B cell (primary cell): ENCODE data around the gene UBL5. TPM values are rescaled to one million over a fixed set of nuclear protein-coding genes. Genes with fewer than 3 reads are reported as not detected.

ENCODE experiments used
- ATAC-seq: fragments of 200-7000 bp; cut with Tn5 transposase; one replicate; pipeline ENCODE4 v1.10.0; 2021; ENCODE audit warnings: low read depth, mild to moderate bottlenecking, moderate number of reproducible peaks, moderate library complexity
- CTCF ChIA-PET: fragments of 350-600 bp; sonication (Branson Sonifier 250); formaldehyde crosslinking; loops from one replicate; lab custom pipeline; 2021; ENCODE audit warnings: antibody characterized with exemption, inconsistent platforms; lab: Charles Lee
- POLR2A ChIA-PET: fragments of 350-600 bp; sonication (Branson Sonifier 250); formaldehyde crosslinking; loops from one replicate; lab custom pipeline; 2021; ENCODE audit warnings: antibody characterized with exemption; lab: Charles Lee
- DNase-seq: peaks from one replicate; pipeline ENCODE4 v3.0.0; 2013
- H2AFZ ChIP-seq: 2 replicates; pipeline ENCODE4 v1.6.1; 2012; ENCODE audit warnings: mild to moderate bottlenecking, low read depth, low read length; ENCODE audit not compliant: insufficient read depth, poor library complexity, severe bottlenecking
- H3K27ac ChIP-seq, 2 donors: 1 replicate in 1 of 2; 2 replicates in 1 of 2; pipeline ENCODE4 v1.5.1; 2012 to 2013; ENCODE audit warnings: low read length in 2 of 2, mild to moderate bottlenecking in 2 of 2, moderate library complexity in 1 of 2
- H3K27me3 ChIP-seq, 4 experiments: fragments of 200-600 bp in 1 of 4; sonication (generic) in 1 of 4; replicated peaks in 1 of 4; 1 replicate in 2 of 4; 2 replicates in 2 of 4; pipeline versions ENCODE4 v1.6.1 to v1.7.0; 2013 to 2016; ENCODE audit warnings: low read length in 3 of 4, mild to moderate bottlenecking in 2 of 4, mixed read lengths in 1 of 4, moderate library complexity in 1 of 4; ENCODE audit not compliant: insufficient read depth in 4 of 4, control insufficient read depth in 3 of 4; ENCODE audit errors: control extremely low read depth in 1 of 4
- H3K36me3 ChIP-seq, 2 experiments: replicated peaks in 1 of 2; 1 replicate in 1 of 2; 2 replicates in 1 of 2; pipeline versions ENCODE4 v1.6.1 to v1.7.1; 2013; ENCODE audit warnings: low read length in 1 of 2; ENCODE audit not compliant: insufficient read depth in 2 of 2, control insufficient read depth in 1 of 2; ENCODE audit errors: control extremely low read depth in 1 of 2, extremely low read depth in 1 of 2
- H3K4me1 ChIP-seq, 2 donors: fragments of 200-600 bp in 1 of 2; sonication (generic) in 1 of 2; 1 replicate in 1 of 2; 2 replicates in 1 of 2; pipeline versions ENCODE4 v1.5.1 to v1.6.1; 2013 to 2017; ENCODE audit warnings: low read length in 2 of 2; ENCODE audit not compliant: control insufficient read depth in 2 of 2, insufficient read depth in 2 of 2
- H3K4me2 ChIP-seq: replicated peaks from 2 replicates; pipeline ENCODE3; 2012; ENCODE audit warnings: mild to moderate bottlenecking, low read depth, low read length; ENCODE audit not compliant: poor library complexity, severe bottlenecking
- H3K4me3 ChIP-seq, 5 experiments: fragments of 200-600 bp in 1 of 5; sonication (generic) in 1 of 5; 1 replicate in 3 of 5; 2 replicates in 2 of 5; pipeline versions ENCODE4 v1.5.1 to v1.7.0; 2011 to 2016; ENCODE audit warnings: low read length in 4 of 5, mild to moderate bottlenecking in 4 of 5, low read depth in 2 of 5, control low read depth in 1 of 5, moderate library complexity in 1 of 5; ENCODE audit not compliant: insufficient read depth in 1 of 5; ENCODE audit errors: control extremely low read depth in 1 of 5, extremely low read depth in 1 of 5
- H3K79me2 ChIP-seq: fragments of 200-600 bp; sonication (generic); one replicate; pipeline ENCODE4 v1.6.0; 2016; ENCODE audit warnings: low read length; ENCODE audit not compliant: control insufficient read depth, insufficient read depth
- H3K9ac ChIP-seq: fragments of 200-600 bp; sonication (generic); 2 replicates; pipeline ENCODE4 v1.6.1; 2017; ENCODE audit warnings: mild to moderate bottlenecking, low read length, moderate library complexity
- H3K9me3 ChIP-seq, 3 donors: one replicate each; pipeline versions ENCODE4 v1.6.1 to v1.7.1; 2013; ENCODE audit warnings: low read length in 2 of 3; ENCODE audit not compliant: control insufficient read depth in 2 of 3, insufficient read depth in 1 of 3; ENCODE audit errors: control extremely low read depth in 1 of 3
- H4K20me1 ChIP-seq: 2 replicates; pipeline ENCODE4 v1.6.0; 2012; ENCODE audit warnings: mild to moderate bottlenecking, low read length; ENCODE audit not compliant: insufficient read depth, control insufficient read depth, poor library complexity, severe bottlenecking
- H3K27ac Mint-ChIP-seq: one replicate; pipeline ENCODE4 v1.8.0; 2021; ENCODE audit warnings: mixed read lengths
- H3K27me3 Mint-ChIP-seq: one replicate; pipeline ENCODE4 v1.8.0; 2021; ENCODE audit warnings: mixed read lengths
- H3K4me1 Mint-ChIP-seq: one replicate; pipeline ENCODE4 v1.8.0; 2021; ENCODE audit warnings: mixed read lengths
- H3K4me3 Mint-ChIP-seq: one replicate; pipeline ENCODE4 v1.8.0; 2021; ENCODE audit warnings: mixed read lengths
- H3K9me3 Mint-ChIP-seq: one replicate; pipeline ENCODE4 v1.8.0; 2022; ENCODE audit warnings: mixed read lengths; ENCODE audit not compliant: insufficient read depth
- CTCF ChIP-seq: fragments of 200-600 bp; IDR thresholded peaks from one replicate; pipeline ENCODE4 v1.8.0; 2022; ENCODE audit warnings: antibody characterized with exemption, mild to moderate bottlenecking
- EZH2 ChIP-seq: IDR thresholded peaks from 2 replicates; pipeline ENCODE4 v1.6.1; 2012; ENCODE audit warnings: borderline replicate concordance, low read depth, mild to moderate bottlenecking, moderate library complexity, low read length; ENCODE audit not compliant: insufficient read depth, poor library complexity, severe bottlenecking
- WGBS: methylation state at CpG from one replicate; pipeline ENCODE4 v1.1.5; 2013; ENCODE audit warnings: missing lambda C conversion rate; ENCODE audit not compliant: insufficient coverage; 5-methylcytosine and 5-hydroxymethylcytosine counted together
- intact Hi-C: fragments of 100-400 bp; cut with micrococcal nuclease; formaldehyde crosslinking; loops from one replicate; pipeline ENCODE4 v1.10.0; 2022
- polyA plus RNA-seq: library from polyadenylated mRNA; depleted of rRNA; stranded (reverse); fragments of >200 nt; gene quantifications from 2 replicates; pipeline ENCODE4 v1.2.3, GENCODE V29; 2012
- total RNA-seq, 2 donors: library from RNA; stranded (reverse); fragments of 120-200 nt in 1 of 2; gene quantifications; 1 replicate in 1 of 2; 2 replicates in 1 of 2; pipeline versions ENCODE4 v1.2.3 to v1.2.4, GENCODE V29; 2013 to 2022

Gene UBL5
- total and polyA plus RNA-seq, 2 donors (not counting 1 experiment from before 2014, with no cell fraction given): 183 to 315 TPM

GRCh38 chr19:9875796-9876195 lies 48.1 kb downstream of the UBL5 start:
- Histone ChIP-seq H3K9me3 (peaks cover 0 to 8% (median 0%) of the 10 kb centered on the region in 3 donors), H3K79me2 (no peaks in the 10 kb centered on the region), H3K9ac (no peak overlapping the region), H4K20me1 (no peaks in the 10 kb centered on the region), H3K36me3 (no peaks in the 10 kb centered on the region), H3K27me3 (no peaks in the 10 kb centered on the region), H3K4me3 (no peak overlapping the region), H3K4me2 (no peak overlapping the region), H3K4me1 (no peaks in the 10 kb centered on the region), H3K27ac (no peak overlapping the region), H2AFZ (no peak overlapping the region)
- no peak for ATAC-seq
- TF ChIP-seq EZH2 (no peak), CTCF (no peak)
- no peak overlapping the region for H3K27ac Mint-ChIP-seq
- intact Hi-C loops: no loop called here
- peaks cover 19% of the 10 kb centered on the region for H3K27me3 Mint-ChIP-seq
- H3K9me3 Mint-ChIP-seq: no peaks in the 10 kb centered on the region
- ChIA-PET POLR2A (no interaction called here), CTCF (no interaction called here)
- 85% methylated on average over 5 of the region's 5 CpGs for WGBS
- no peaks in the 10 kb centered on the region for H3K4me1 Mint-ChIP-seq
- DNase-seq: no peak
- H3K4me3 Mint-ChIP-seq: no peak overlapping the region

- peaks cover 0 to 3% (median 0%) of the 10 kb centered on the region in 4 experiments for H3K27me3 ChIP-seq
- H3K27me3 Mint-ChIP-seq: peaks cover 14% of the 10 kb centered on the region
- ChIA-PET CTCF (no interaction called here), POLR2A (no interaction called here)
- no peak overlapping the region for H3K4me3 ChIP-seq
- no peak overlapping the region for H3K27ac ChIP-seq
- DNase-seq (no peak), ATAC-seq (no peak)
- 92% methylated on average over 7 of the region's 10 CpGs for WGBS
- no peak overlapping the region for H3K4me2 ChIP-seq
- H3K4me1 ChIP-seq: no peaks in the 10 kb centered on the region
- H4K20me1 ChIP-seq: no peaks in the 10 kb centered on the region
- H3K9me3 Mint-ChIP-seq: no peaks in the 10 kb centered on the region
- H2AFZ ChIP-seq: no peak overlapping the region
- no peak for TF ChIP-seq CTCF
- TF ChIP-seq EZH2: no peak
- no peak overlapping the region for H3K27ac Mint-ChIP-seq
- no peaks in the 10 kb centered on the region for H3K79me2 ChIP-seq
- no peaks in the 10 kb centered on the region for H3K4me1 Mint-ChIP-seq
- intact Hi-C loops: no loop called here
- H3K9ac ChIP-seq: no peak overlapping the region
- H3K36me3 ChIP-seq: no peaks in the 10 kb centered on the region
- H3K4me3 Mint-ChIP-seq: no peak overlapping the region
- H3K9me3 ChIP-seq: peaks cover 0 to 8% (median 0%) of the 10 kb centered on the region in 3 donors
Observed at GRCh38 chr19:9877780-9878510, 50.2 kb downstream of the UBL5 start.
